D721Med (cell line): ENCODE measurements around the gene ARHGAP26.

ENCODE experiments used
- DNase-seq: peaks from one replicate; pipeline ENCODE4 v3.0.0; 2011; ENCODE audit warnings: low spot score; ENCODE audit not compliant: insufficient read length
- FAIRE-seq: peaks from 2 replicates; lab custom pipeline; 2011; peaks lifted over from hg19 to GRCh38; lab: Jason Lieb, UNC
- CTCF ChIP-seq: IDR thresholded peaks from 2 replicates; pipeline ENCODE4 v1.5.1; 2012; ENCODE audit warnings: mild to moderate bottlenecking, control low read depth; ENCODE audit not compliant: insufficient read depth; ENCODE audit errors: missing control alignments

ARHGAP26 gene

DNA sequence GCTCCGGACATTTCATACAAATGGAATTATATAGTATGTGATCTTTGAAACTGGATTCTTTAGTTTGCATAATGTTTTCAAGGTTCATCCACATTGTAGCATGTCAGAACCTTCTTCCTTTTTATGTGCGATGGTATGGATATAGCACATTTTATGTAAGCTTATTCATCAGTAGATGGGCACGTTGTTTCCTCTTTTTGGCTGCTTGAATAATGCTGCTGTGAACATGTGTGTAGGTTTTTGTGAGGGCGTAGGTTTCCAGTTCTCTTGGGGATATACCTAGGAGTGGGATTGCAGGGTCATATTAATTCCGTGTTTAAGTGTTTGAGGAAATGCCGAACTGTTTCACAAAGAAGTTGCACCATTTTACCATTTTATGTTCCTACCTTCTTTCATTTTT, 445.5 kb downstream of the ARHGAP26 start:
- FAIRE-seq (no peak), DNase-seq (no peak)
- TF ChIP-seq CTCF: no peak

GRCh38 chr5:143216211-143216610, 446.0 kb downstream of the ARHGAP26 start:
- no peak for DNase-seq
- FAIRE-seq: no peak

DNA sequence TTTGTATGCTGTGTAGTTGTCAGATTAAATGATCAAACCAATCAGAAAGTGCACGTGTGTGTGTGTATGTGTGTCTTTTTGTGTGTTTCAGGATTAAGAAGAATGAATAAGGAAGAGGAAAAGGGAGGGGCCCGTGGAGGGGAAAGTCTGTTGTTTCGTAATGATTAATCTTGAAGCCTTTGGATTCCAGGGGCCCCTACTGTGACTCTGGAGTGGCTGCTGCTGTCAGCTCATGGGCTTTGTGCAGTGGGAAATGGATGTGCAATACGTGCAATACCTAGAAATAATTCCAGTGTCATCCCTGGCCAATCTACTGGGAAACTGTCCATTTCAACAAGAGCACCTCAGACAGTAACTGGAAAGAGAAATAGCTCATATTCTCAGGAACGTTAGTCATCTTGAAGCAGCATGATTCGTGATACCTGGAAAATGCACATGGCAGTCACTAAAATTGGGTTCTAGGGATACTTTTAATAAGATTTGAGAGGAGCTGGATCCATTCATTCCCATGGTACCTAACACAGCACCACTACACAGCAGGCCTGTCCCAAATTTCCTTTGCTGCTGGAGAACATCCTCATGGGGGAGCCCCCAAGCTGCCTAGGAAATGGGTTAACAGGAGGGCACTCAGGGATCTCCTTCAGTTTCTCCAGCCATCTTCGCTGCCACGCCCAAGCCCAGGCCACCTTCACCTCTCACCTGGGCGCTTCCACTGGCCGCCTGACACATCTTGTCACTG, 447.1 kb downstream of the ARHGAP26 start:
- no peak for FAIRE-seq

More at GRCh38 chr5:143216211-143216610, 446.0 kb downstream of the ARHGAP26 start:
- TF ChIP-seq CTCF: no peak

GRCh38 chr5:143217804-143218160, 447.6 kb downstream of the ARHGAP26 start:
- DNase-seq: no peak
- no peak for FAIRE-seq
- TF ChIP-seq CTCF: no peak

More for the DNA sequence above, 447.1 kb downstream of the ARHGAP26 start:
- TF ChIP-seq CTCF: no peak
- DNase-seq: no peak

DNA sequence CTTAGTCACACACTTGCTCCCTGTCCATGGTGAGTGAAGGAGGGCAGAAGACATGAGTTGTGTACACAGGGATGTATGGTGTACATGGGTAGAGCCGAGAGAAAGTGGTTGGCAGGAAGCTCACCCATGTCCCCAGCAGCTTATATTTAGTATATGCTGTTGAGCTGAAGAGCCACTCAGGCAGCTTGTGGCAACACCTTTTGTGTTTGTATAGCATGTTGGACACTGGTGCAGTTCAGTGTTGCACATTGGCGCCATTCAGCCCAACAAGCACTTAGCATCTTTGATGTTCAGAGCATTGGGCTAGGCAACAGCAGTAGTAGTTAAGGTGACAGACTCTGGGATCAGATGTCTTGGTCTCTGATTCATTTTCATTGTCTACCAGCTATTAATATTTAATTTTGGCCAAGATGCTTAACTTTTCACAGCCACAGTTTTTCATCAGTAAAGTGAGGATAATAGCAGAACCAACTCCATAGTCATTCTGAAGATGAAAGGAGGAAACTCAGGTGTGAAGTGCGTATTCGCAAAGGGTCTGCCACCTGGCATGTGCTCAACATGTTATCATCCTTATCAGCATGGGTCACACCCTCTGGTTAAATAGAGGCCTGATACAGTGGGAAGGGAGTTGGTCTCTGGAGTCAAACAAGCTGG, 448.5 kb downstream of the ARHGAP26 start:
- FAIRE-seq (no peak), DNase-seq (no peak)
- TF ChIP-seq CTCF: no peak

DNA sequence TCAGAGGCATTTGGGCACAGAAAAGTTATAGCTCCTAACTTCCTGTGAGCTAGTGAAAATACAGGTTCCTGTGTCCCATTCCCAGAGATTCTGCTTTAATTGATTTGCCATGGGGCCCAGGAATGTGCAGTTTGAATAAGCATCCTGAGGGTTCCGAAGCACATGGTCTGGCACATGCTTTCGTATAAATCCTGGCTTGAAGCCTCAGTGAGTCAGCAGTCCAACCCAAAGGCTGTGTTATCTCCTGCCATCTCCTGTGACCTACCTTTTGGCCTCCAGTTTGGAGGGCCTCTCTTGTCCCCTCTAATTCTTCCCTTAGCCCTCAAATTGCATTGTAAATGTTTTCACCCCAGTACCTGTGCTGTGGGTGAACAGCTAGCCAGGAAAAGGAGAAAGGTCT, 449.5 kb downstream of the ARHGAP26 start:
- FAIRE-seq (no peak), DNase-seq (no peak)
- no peak for TF ChIP-seq CTCF

DNA sequence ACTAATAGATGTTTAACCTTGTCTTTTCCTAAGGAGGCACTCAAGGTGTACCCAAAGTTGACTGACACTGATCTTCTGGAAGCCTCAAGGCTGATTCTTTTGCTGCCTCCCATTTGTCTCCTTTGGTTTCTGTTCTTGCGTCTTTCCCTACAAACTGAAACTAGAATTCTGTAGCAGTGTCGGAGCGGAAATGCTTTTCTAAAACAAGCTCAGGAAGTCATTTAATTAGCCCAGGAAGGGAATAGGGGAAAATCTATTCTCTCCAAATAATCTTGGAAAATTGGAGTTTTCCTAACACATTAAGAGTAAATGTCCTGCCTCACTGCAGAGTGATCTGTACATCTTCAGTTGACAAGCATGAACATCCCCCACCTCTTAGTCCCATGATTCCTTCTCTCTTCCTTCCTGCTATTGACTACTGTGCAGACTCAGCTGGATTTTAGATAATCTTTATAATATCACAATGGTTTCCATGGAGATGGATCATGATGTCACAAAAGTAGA, 450.6 kb downstream of the ARHGAP26 start:
- FAIRE-seq: no peak
- DNase-seq: no peak
- TF ChIP-seq CTCF: no peak
